Inflammatory macrophage treated with lipopolysaccharide for 1 hour (primary cell): ENCODE data around the gene RAET1L.
"Not testable (repeated sequence)": the region's sequence is repeated elsewhere in the genome, so short reads cannot be mapped to it uniquely, and the experiment has no call there.

Experiments
- DNase-seq, 2 donors: peaks; one replicate each; pipeline ENCODE4 v3.0.0-alpha.2; 2020 to 2022

The RAET1L gene

GRCh38 chr6:150043501-150044412, 18.4 kb upstream of the RAET1L start:
- DNase-seq: no peak

GRCh38 chr6:150043096-150043495, 17.8 kb upstream of the RAET1L start:
- no peak for DNase-seq

- no peak for DNase-seq
Observed at GRCh38 chr6:150038202-150039062, 13.1 kb upstream of the RAET1L start.

- DNase-seq: no peak
Observed at GRCh38 chr6:150037526-150038201, 12.3 kb upstream of the RAET1L start.

GRCh38 chr6:150036081-150036480, 10.7 kb upstream of the RAET1L start:
- no peak for DNase-seq

GRCh38 chr6:150033207-150033771, 8.0 kb upstream of the RAET1L start:
- DNase-seq: peak; percentile 42 to 46

GRCh38 chr6:150032598-150032997, 7.3 kb upstream of the RAET1L start:
- DNase-seq: no peak

- no peak for DNase-seq
Observed at GRCh38 chr6:150030611-150031010, 5.3 kb upstream of the RAET1L start.

- no peak for DNase-seq
Observed at GRCh38 chr6:150029749-150030148, 4.4 kb upstream of the RAET1L start.

- no peak for DNase-seq
Observed at GRCh38 chr6:150029276-150029675, 3.9 kb upstream of the RAET1L start.

- no peak for DNase-seq
Observed at GRCh38 chr6:150028799-150029198, 3.5 kb upstream of the RAET1L start.

GRCh38 chr6:150027806-150028565, 2.7 kb upstream of the RAET1L start:
- no peak for DNase-seq

- no peak for DNase-seq
Observed at GRCh38 chr6:150026976-150027805, 1.9 kb upstream of the RAET1L start.

- no peak for DNase-seq
Observed at GRCh38 chr6:150024646-150025155, 631 bp downstream of the RAET1L start.

GRCh38 chr6:150024021-150024420, 1.3 kb downstream of the RAET1L start:
- DNase-seq: not testable (repeated sequence)

- not testable (repeated sequence) for DNase-seq
Observed at GRCh38 chr6:150021870-150022269, 3.5 kb downstream of the RAET1L start.

GRCh38 chr6:150018846-150019580, 6.3 kb downstream of the RAET1L start:
- no peak for DNase-seq

- DNase-seq: not testable (repeated sequence)
Observed at GRCh38 chr6:150017186-150017521, 8.2 kb downstream of the RAET1L start.

- peak; percentile 43 to 87 for DNase-seq
Observed at GRCh38 chr6:150016324-150017185, 8.8 kb downstream of the RAET1L start.
